GM12864 (cell line): ENCODE data around the gene UGDH.

ENCODE experiments used
- DNase-seq: peaks from one replicate; pipeline ENCODE4 v3.0.0-alpha.2; 2011; ENCODE audit warnings: low read depth
- H3K4me3 ChIP-seq: 2 replicates; pipeline ENCODE4 v1.5.1; 2011; ENCODE audit warnings: mild to moderate bottlenecking, low read depth, low read length, control low read depth
- CTCF ChIP-seq: IDR thresholded peaks from 2 replicates; pipeline ENCODE4 v1.5.1; 2011; ENCODE audit warnings: low read depth, mild to moderate bottlenecking, moderate library complexity, low read length, control low read depth, inconsistent platforms; ENCODE audit errors: missing control alignments

The UGDH gene

GRCh38 chr4:39495446-39496213 is 31.6 kb downstream of the UGDH start:
- DNase-seq: no peak
- TF ChIP-seq CTCF: no peak
- no peak overlapping the region for H3K4me3 ChIP-seq

GRCh38 chr4:39494354-39494753 is 32.9 kb downstream of the UGDH start:
- no peak for DNase-seq
- TF ChIP-seq CTCF: no peak
- H3K4me3 ChIP-seq: no peak overlapping the region

GRCh38 chr4:39490322-39490721 is 36.9 kb downstream of the UGDH start:
- TF ChIP-seq CTCF: no peak
- H3K4me3 ChIP-seq: no peak overlapping the region
- no peak for DNase-seq

- no peak for DNase-seq
- H3K4me3 ChIP-seq: no peak overlapping the region
- no peak for TF ChIP-seq CTCF
Observed at GRCh38 chr4:39486221-39486804, 40.9 kb downstream of the UGDH start.

- H3K4me3 ChIP-seq: no peak overlapping the region
- no peak for DNase-seq
- TF ChIP-seq CTCF: no peak
Observed at GRCh38 chr4:39484582-39485272, 42.5 kb downstream of the UGDH start.

- no peak overlapping the region for H3K4me3 ChIP-seq
- no peak for DNase-seq
- no peak for TF ChIP-seq CTCF
Observed at GRCh38 chr4:39480902-39481695, 46.1 kb downstream of the UGDH start.
